Activated naive CD8-positive, alpha-beta T cell treated with anti-CD3 and anti-CD28 coated beads for 36 hours (primary cell): ENCODE measurements around the gene CCDC24. TPM values are rescaled to one million over a fixed set of nuclear protein-coding genes. Genes with fewer than 3 reads are reported as not detected.

Experiments used
- DNase-seq: peaks from one replicate; pipeline ENCODE4 v3.0.0; 2021
- H3K27ac Mint-ChIP-seq: one replicate; pipeline ENCODE4 v1.8.0; 2022; ENCODE audit warnings: mild to moderate bottlenecking, moderate library complexity, mixed read lengths
- H3K27me3 Mint-ChIP-seq: one replicate; pipeline ENCODE4 v1.8.0; 2022; ENCODE audit warnings: mild to moderate bottlenecking, mixed read lengths
- H3K36me3 Mint-ChIP-seq: one replicate; pipeline ENCODE4 v1.8.0; 2021; ENCODE audit warnings: mild to moderate bottlenecking, mixed read lengths
- H3K4me1 Mint-ChIP-seq: one replicate; pipeline ENCODE4 v1.8.0; 2021; ENCODE audit warnings: mixed read lengths
- H3K4me3 Mint-ChIP-seq: one replicate; pipeline ENCODE4 v1.8.0; 2022; ENCODE audit warnings: mild to moderate bottlenecking, moderate library complexity, mixed read lengths
- H3K9me3 Mint-ChIP-seq: one replicate; pipeline ENCODE4 v1.8.0; 2022; ENCODE audit warnings: mixed read lengths
- total RNA-seq, 2 experiments: library from RNA; stranded (reverse); gene quantifications; one replicate each; pipeline ENCODE4 v1.2.3, GENCODE V29; 2021

CCDC24 gene
- total RNA-seq, result 1 to 10 TPM; 1.0 to 1.5 TPM

GRCh38 chr1:43991476-43992231 is at the start of gene CCDC24:
Gene CCDC24, plus strand, starts transcription at chr1:43991599. Its CDS starts 280 bp downstream, at chr1:43991879.
- Mint-ChIP-seq H3K27me3 (no peaks in the 10 kb centered on the region), H3K36me3 (no peaks in the 10 kb centered on the region), H3K4me3 (peak within 1 kb of the TSS; percentile 85), H3K9me3 (no peaks in the 10 kb centered on the region), H3K27ac (peak within 1 kb of the TSS; percentile 74), H3K4me1 (peaks cover 13% of the 10 kb centered on the region)
- peak; percentile 80 for DNase-seq

GRCh38 chr1:43942411-43942810 is 49.0 kb upstream of the CCDC24 start:
- no peak overlapping the region for H3K27ac Mint-ChIP-seq
- no peak for DNase-seq
- H3K4me1 Mint-ChIP-seq, result peaks cover 11% of the 10 kb centered on the region
- H3K27me3 Mint-ChIP-seq, result no peaks in the 10 kb centered on the region
- H3K36me3 Mint-ChIP-seq, result peaks cover 11% of the 10 kb centered on the region
- no peak overlapping the region for H3K4me3 Mint-ChIP-seq
- H3K9me3 Mint-ChIP-seq, result no peaks in the 10 kb centered on the region

GRCh38 chr1:43944860-43945259 is 46.5 kb upstream of the CCDC24 start:
- Mint-ChIP-seq H3K27ac (no peak overlapping the region), H3K27me3 (no peaks in the 10 kb centered on the region), H3K36me3 (peaks cover 10% of the 10 kb centered on the region), H3K4me3 (peak overlapping the region; percentile 92), H3K4me1 (peaks cover 21% of the 10 kb centered on the region), H3K9me3 (no peaks in the 10 kb centered on the region)
- DNase-seq, result no peak

- Mint-ChIP-seq H3K27me3 (no peaks in the 10 kb centered on the region), H3K4me3 (peak overlapping the region; percentile 92), H3K27ac (peak overlapping the region; percentile 90)
These were observed 45.6 kb upstream of the CCDC24 start for GRCh38 chr1:43945674-43946235.

GRCh38 chr1:43946236-43947060 is 45.0 kb upstream of the CCDC24 start, which contains the start of gene IPO13:
Gene IPO13, plus strand, starts transcription at chr1:43946950. Its CDS starts 651 bp downstream, at chr1:43947601.
- Mint-ChIP-seq H3K9me3 (no peaks in the 10 kb centered on the region), H3K27me3 (no peaks in the 10 kb centered on the region), H3K4me1 (peaks cover 25% of the 10 kb centered on the region), H3K27ac (peak within 1 kb of the TSS; percentile 90), H3K4me3 (peak within 1 kb of the TSS; percentile 92), H3K36me3 (peaks cover 5% of the 10 kb centered on the region)
- DNase-seq, result peak; percentile 98

More at GRCh38 chr1:43945674-43946235, 45.6 kb upstream of the CCDC24 start:
- Mint-ChIP-seq H3K4me1 (peaks cover 21% of the 10 kb centered on the region), H3K36me3 (peaks cover 5% of the 10 kb centered on the region), H3K9me3 (no peaks in the 10 kb centered on the region)
- DNase-seq, result no peak

GRCh38 chr1:43947061-43947873 is 44.1 kb upstream of the CCDC24 start:
- Mint-ChIP-seq H3K27ac (peak overlapping the region; percentile 90), H3K36me3 (peaks cover 5% of the 10 kb centered on the region), H3K27me3 (no peaks in the 10 kb centered on the region), H3K4me3 (peak overlapping the region; percentile 92), H3K9me3 (no peaks in the 10 kb centered on the region), H3K4me1 (peaks cover 29% of the 10 kb centered on the region)
- peak; percentile 22 for DNase-seq

- H3K36me3 Mint-ChIP-seq, result peaks cover 5% of the 10 kb centered on the region
- no peak for DNase-seq
- no peaks in the 10 kb centered on the region for H3K27me3 Mint-ChIP-seq
- H3K9me3 Mint-ChIP-seq, result no peaks in the 10 kb centered on the region
- peaks cover 29% of the 10 kb centered on the region for H3K4me1 Mint-ChIP-seq
- peak overlapping the region; percentile 92 for H3K4me3 Mint-ChIP-seq
- H3K27ac Mint-ChIP-seq, result no peak overlapping the region
These were observed 43.4 kb upstream of the CCDC24 start for GRCh38 chr1:43947874-43948437.

GRCh38 chr1:43949678-43950077 is 41.7 kb upstream of the CCDC24 start:
- Mint-ChIP-seq H3K9me3 (no peaks in the 10 kb centered on the region), H3K27me3 (no peaks in the 10 kb centered on the region), H3K36me3 (peaks cover 1% of the 10 kb centered on the region), H3K27ac (no peak overlapping the region), H3K4me1 (peaks cover 26% of the 10 kb centered on the region), H3K4me3 (no peak overlapping the region)
- no peak for DNase-seq

- peaks cover 18% of the 10 kb centered on the region for H3K4me1 Mint-ChIP-seq
- H3K36me3 Mint-ChIP-seq, result no peaks in the 10 kb centered on the region
- H3K27me3 Mint-ChIP-seq, result no peaks in the 10 kb centered on the region
- no peak for DNase-seq
- no peak overlapping the region for H3K4me3 Mint-ChIP-seq
- H3K9me3 Mint-ChIP-seq, result no peaks in the 10 kb centered on the region
- H3K27ac Mint-ChIP-seq, result no peak overlapping the region
These were observed 40.1 kb upstream of the CCDC24 start for GRCh38 chr1:43951021-43951985.

- Mint-ChIP-seq H3K4me1 (peaks cover 15% of the 10 kb centered on the region), H3K9me3 (no peaks in the 10 kb centered on the region), H3K4me3 (no peak overlapping the region), H3K36me3 (peaks cover under 1% of the 10 kb centered on the region), H3K27ac (no peak overlapping the region), H3K27me3 (no peaks in the 10 kb centered on the region)
- DNase-seq, result no peak
These were observed 38.6 kb upstream of the CCDC24 start for GRCh38 chr1:43952731-43953346.

- Mint-ChIP-seq H3K9me3 (no peaks in the 10 kb centered on the region), H3K27me3 (no peaks in the 10 kb centered on the region), H3K27ac (no peak overlapping the region)
These were observed 38.0 kb upstream of the CCDC24 start for GRCh38 chr1:43953361-43953760.

GRCh38 chr1:43954036-43954435 is 37.4 kb upstream of the CCDC24 start:
- no peak for DNase-seq
- no peak overlapping the region for H3K27ac Mint-ChIP-seq
- H3K36me3 Mint-ChIP-seq, result peaks cover 5% of the 10 kb centered on the region
- H3K27me3 Mint-ChIP-seq, result no peaks in the 10 kb centered on the region
- no peaks in the 10 kb centered on the region for H3K9me3 Mint-ChIP-seq
- no peak overlapping the region for H3K4me3 Mint-ChIP-seq
- H3K4me1 Mint-ChIP-seq, result peaks cover 9% of the 10 kb centered on the region

More at GRCh38 chr1:43953361-43953760, 38.0 kb upstream of the CCDC24 start:
- Mint-ChIP-seq H3K4me3 (no peak overlapping the region), H3K4me1 (peaks cover 11% of the 10 kb centered on the region), H3K36me3 (peaks cover 4% of the 10 kb centered on the region)
- DNase-seq, result no peak

GRCh38 chr1:43956234-43956633 is 35.2 kb upstream of the CCDC24 start:
- H3K27ac Mint-ChIP-seq, result no peak overlapping the region
- H3K27me3 Mint-ChIP-seq, result no peaks in the 10 kb centered on the region
- H3K36me3 Mint-ChIP-seq, result peaks cover 5% of the 10 kb centered on the region
- DNase-seq, result no peak
- H3K4me1 Mint-ChIP-seq, result peaks cover 7% of the 10 kb centered on the region
- no peak overlapping the region for H3K4me3 Mint-ChIP-seq
- H3K9me3 Mint-ChIP-seq, result no peaks in the 10 kb centered on the region
